GM23338 (cell line): ENCODE measurements around the gene CKM.

Experiments used
- EZH2 ChIP-seq: fragments of 200-600 bp; sonication (generic); IDR thresholded peaks from one replicate; pipeline ENCODE4 v1.8.0; 2017; ENCODE audit warnings: antibody characterized with exemption, mild to moderate bottlenecking, low read depth; ENCODE audit not compliant: unreplicated experiment
- TF ChIP-seq, protein P1 (sequence below), 2 experiments: fragments of 200-600 bp in 1 of 2; sonication (generic) in 1 of 2; conservative IDR thresholded peaks; 2 replicates each; pipeline versions ENCODE4 v1.5.1 to v1.6.1; 2016 to 2017; ENCODE audit warnings: antibody characterized with exemption in 2 of 2, low read depth in 2 of 2, mild to moderate bottlenecking in 2 of 2, moderate library complexity in 1 of 2
- TF ChIP-seq, protein P2 (sequence below): IDR thresholded peaks from one replicate; pipeline ENCODE4 v1.6.1; 2018; ENCODE audit warnings: antibody characterized with exemption; ENCODE audit not compliant: unreplicated experiment

DNA sequence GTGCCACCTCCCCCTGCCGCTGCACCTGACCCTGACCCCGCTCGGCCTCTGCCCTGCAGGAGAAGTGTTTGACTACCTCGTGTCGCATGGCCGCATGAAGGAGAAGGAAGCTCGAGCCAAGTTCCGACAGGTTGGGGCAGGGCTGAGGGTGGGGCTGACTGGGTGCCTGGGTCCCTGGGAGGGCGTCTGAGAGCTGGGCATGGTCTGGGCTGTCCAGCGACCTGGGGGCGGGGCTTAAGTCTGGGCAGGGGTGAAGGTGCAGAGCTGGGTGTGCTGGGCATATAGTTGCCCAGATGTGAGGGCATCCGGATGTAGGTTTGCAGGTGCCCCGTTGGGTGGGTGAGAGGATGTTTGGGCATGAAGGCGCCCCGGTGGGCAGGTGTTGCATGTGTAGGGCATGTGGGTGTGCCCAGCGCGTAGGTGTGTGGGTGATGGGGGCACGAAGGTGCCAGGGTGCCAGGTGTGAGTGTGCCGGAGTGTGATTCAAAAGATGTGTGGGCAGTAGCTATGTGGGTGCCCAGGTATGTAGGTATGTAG, 57.8 kb downstream of the CKM start:
- no peak for TF ChIP-seq EZH2
- TF ChIP-seq, protein P1, sequence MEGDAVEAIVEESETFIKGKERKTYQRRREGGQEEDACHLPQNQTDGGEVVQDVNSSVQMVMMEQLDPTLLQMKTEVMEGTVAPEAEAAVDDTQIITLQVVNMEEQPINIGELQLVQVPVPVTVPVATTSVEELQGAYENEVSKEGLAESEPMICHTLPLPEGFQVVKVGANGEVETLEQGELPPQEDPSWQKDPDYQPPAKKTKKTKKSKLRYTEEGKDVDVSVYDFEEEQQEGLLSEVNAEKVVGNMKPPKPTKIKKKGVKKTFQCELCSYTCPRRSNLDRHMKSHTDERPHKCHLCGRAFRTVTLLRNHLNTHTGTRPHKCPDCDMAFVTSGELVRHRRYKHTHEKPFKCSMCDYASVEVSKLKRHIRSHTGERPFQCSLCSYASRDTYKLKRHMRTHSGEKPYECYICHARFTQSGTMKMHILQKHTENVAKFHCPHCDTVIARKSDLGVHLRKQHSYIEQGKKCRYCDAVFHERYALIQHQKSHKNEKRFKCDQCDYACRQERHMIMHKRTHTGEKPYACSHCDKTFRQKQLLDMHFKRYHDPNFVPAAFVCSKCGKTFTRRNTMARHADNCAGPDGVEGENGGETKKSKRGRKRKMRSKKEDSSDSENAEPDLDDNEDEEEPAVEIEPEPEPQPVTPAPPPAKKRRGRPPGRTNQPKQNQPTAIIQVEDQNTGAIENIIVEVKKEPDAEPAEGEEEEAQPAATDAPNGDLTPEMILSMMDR (conservative IDR thresholded peaks at IDR 0.05; ENCODE audit: low read depth in 2 of 2), result no peak
- TF ChIP-seq, protein P2, sequence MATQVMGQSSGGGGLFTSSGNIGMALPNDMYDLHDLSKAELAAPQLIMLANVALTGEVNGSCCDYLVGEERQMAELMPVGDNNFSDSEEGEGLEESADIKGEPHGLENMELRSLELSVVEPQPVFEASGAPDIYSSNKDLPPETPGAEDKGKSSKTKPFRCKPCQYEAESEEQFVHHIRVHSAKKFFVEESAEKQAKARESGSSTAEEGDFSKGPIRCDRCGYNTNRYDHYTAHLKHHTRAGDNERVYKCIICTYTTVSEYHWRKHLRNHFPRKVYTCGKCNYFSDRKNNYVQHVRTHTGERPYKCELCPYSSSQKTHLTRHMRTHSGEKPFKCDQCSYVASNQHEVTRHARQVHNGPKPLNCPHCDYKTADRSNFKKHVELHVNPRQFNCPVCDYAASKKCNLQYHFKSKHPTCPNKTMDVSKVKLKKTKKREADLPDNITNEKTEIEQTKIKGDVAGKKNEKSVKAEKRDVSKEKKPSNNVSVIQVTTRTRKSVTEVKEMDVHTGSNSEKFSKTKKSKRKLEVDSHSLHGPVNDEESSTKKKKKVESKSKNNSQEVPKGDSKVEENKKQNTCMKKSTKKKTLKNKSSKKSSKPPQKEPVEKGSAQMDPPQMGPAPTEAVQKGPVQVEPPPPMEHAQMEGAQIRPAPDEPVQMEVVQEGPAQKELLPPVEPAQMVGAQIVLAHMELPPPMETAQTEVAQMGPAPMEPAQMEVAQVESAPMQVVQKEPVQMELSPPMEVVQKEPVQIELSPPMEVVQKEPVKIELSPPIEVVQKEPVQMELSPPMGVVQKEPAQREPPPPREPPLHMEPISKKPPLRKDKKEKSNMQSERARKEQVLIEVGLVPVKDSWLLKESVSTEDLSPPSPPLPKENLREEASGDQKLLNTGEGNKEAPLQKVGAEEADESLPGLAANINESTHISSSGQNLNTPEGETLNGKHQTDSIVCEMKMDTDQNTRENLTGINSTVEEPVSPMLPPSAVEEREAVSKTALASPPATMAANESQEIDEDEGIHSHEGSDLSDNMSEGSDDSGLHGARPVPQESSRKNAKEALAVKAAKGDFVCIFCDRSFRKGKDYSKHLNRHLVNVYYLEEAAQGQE, result no peak
